H9 (cell line): ENCODE results near the gene LARGE1. TPM values are rescaled to one million over a fixed set of nuclear protein-coding genes. Genes with fewer than 3 reads are reported as not detected.

ENCODE experiments used
- DNase-seq: peaks from one replicate; pipeline ENCODE4 v3.0.0-alpha.2; 2017
- H2AFZ ChIP-seq: one replicate; pipeline ENCODE4 v1.6.1; 2013; ENCODE audit warnings: mild to moderate bottlenecking, low read length, control low read depth, moderate library complexity
- H2AK5ac ChIP-seq: 2 replicates; pipeline ENCODE4 v1.6.1; 2013; ENCODE audit warnings: low read length, control low read depth, mixed read lengths; ENCODE audit not compliant: insufficient read length
- H2BK120ac ChIP-seq: one replicate; pipeline ENCODE4 v1.6.1; 2013; ENCODE audit warnings: low read depth, mild to moderate bottlenecking, low read length, control low read depth, inconsistent platforms; ENCODE audit not compliant: poor library complexity, severe bottlenecking
- H2BK12ac ChIP-seq: 2 replicates; pipeline ENCODE4 v1.6.1; 2013; ENCODE audit warnings: low read length, control low read depth, mixed read lengths, low read depth; ENCODE audit not compliant: insufficient read length
- H2BK15ac ChIP-seq: 2 replicates; pipeline ENCODE4 v1.6.1; 2013; ENCODE audit warnings: low read depth, low read length, control low read depth
- H2BK20ac ChIP-seq: one replicate; pipeline ENCODE4 v1.6.1; 2013; ENCODE audit warnings: low read depth, mild to moderate bottlenecking, low read length, control low read depth, inconsistent platforms; ENCODE audit not compliant: poor library complexity, severe bottlenecking
- H2BK5ac ChIP-seq: 2 replicates; pipeline ENCODE4 v1.6.1; 2013; ENCODE audit warnings: low read length, control low read depth, mixed read lengths; ENCODE audit not compliant: insufficient read length
- H3K14ac ChIP-seq: 2 replicates; pipeline ENCODE4 v1.6.1; 2013; ENCODE audit warnings: low read length, control low read depth; ENCODE audit not compliant: insufficient read depth
- H3K18ac ChIP-seq: 2 replicates; pipeline ENCODE4 v1.6.1; 2013; ENCODE audit warnings: low read depth, mild to moderate bottlenecking, mixed read lengths, low read length, control low read depth; ENCODE audit not compliant: insufficient read length
- H3K23ac ChIP-seq: 2 replicates; pipeline ENCODE4 v1.6.1; 2013; ENCODE audit warnings: low read length, control low read depth, mixed read lengths, low read depth; ENCODE audit not compliant: insufficient read length
- H3K23me2 ChIP-seq: 2 replicates; pipeline ENCODE4 v1.6.1; 2013; ENCODE audit warnings: low read depth, mild to moderate bottlenecking, mixed read lengths, low read length, control low read depth; ENCODE audit not compliant: insufficient read length, poor library complexity, severe bottlenecking
- H3K27ac ChIP-seq: 2 replicates; pipeline ENCODE4 v1.5.1; 2013; ENCODE audit warnings: low read length, control low read depth, mixed read lengths, low read depth; ENCODE audit not compliant: insufficient read length
- H3K27me3 ChIP-seq: 2 replicates; pipeline ENCODE4 v1.6.1; 2013; ENCODE audit warnings: low read length, control low read depth, inconsistent platforms; ENCODE audit not compliant: insufficient read depth
- H3K4ac ChIP-seq: 2 replicates; pipeline ENCODE4 v1.6.1; 2013; ENCODE audit warnings: low read depth, mild to moderate bottlenecking, control low read depth, inconsistent platforms, low read length, moderate library complexity
- H3K4me1 ChIP-seq: 2 replicates; pipeline ENCODE4 v1.6.1; 2013; ENCODE audit warnings: low read length, control low read depth, inconsistent platforms; ENCODE audit not compliant: insufficient read depth
- H3K4me2 ChIP-seq: 2 replicates; pipeline ENCODE4 v1.6.1; 2013; ENCODE audit warnings: low read length, control low read depth, mixed read lengths; ENCODE audit not compliant: insufficient read length, insufficient read depth
- H3K56ac ChIP-seq: 2 replicates; pipeline ENCODE4 v1.6.1; 2013; ENCODE audit warnings: low read depth, mild to moderate bottlenecking, mixed read lengths, low read length, control low read depth; ENCODE audit not compliant: insufficient read length
- H3K79me1 ChIP-seq: 2 replicates; pipeline ENCODE4 v1.6.1; 2013; ENCODE audit warnings: low read depth, mild to moderate bottlenecking, moderate library complexity, low read length, control low read depth, inconsistent platforms; ENCODE audit not compliant: insufficient read depth, poor library complexity, severe bottlenecking
- H3K79me2 ChIP-seq: 2 replicates; pipeline ENCODE4 v1.6.1; 2013; ENCODE audit warnings: low read length, control low read depth, inconsistent platforms; ENCODE audit not compliant: insufficient read depth
- H3K9ac ChIP-seq: 2 replicates; pipeline ENCODE4 v1.6.1; 2013; ENCODE audit warnings: low read length, control low read depth, mixed read lengths; ENCODE audit not compliant: insufficient read length; ENCODE audit errors: extremely low read depth
- H3K9me3 ChIP-seq: one replicate; pipeline ENCODE4 v1.6.1; 2013; ENCODE audit warnings: low read depth, low read length, inconsistent platforms; ENCODE audit not compliant: control insufficient read depth
- H3T11ph ChIP-seq: one replicate; pipeline ENCODE4 v1.6.1; 2013; ENCODE audit warnings: mild to moderate bottlenecking, low read length, control low read depth, inconsistent platforms
- H4K20me1 ChIP-seq: one replicate; pipeline ENCODE4 v1.6.1; 2013; ENCODE audit not compliant: control insufficient read depth, insufficient read length, insufficient read depth
- H4K5ac ChIP-seq: 2 replicates; pipeline ENCODE4 v1.6.1; 2013; ENCODE audit warnings: low read depth, mild to moderate bottlenecking, mixed read lengths, low read length, control low read depth; ENCODE audit not compliant: insufficient read length
- H4K8ac ChIP-seq: replicated peaks from 2 replicates; pipeline ENCODE4 v1.6.1; 2013; ENCODE audit warnings: low read length, control low read depth, mixed read lengths, low read depth; ENCODE audit not compliant: insufficient read length
- H4K91ac ChIP-seq: 2 replicates; pipeline ENCODE4 v1.6.1; 2013; ENCODE audit warnings: low read depth, mild to moderate bottlenecking, moderate library complexity, mixed read lengths, low read length, control low read depth; ENCODE audit not compliant: insufficient read length
- H3K27ac Mint-ChIP-seq, 3 experiments: 2 replicates in 2 of 3; 3 replicates in 1 of 3; pipeline ENCODE4 v1.8.0; 2020 to 2021; ENCODE audit warnings: mixed read lengths in 3 of 3, mild to moderate bottlenecking in 1 of 3, moderate library complexity in 1 of 3
- H3K27me3 Mint-ChIP-seq: 2 replicates; pipeline ENCODE4 v1.8.0; 2021; ENCODE audit warnings: low read depth, mild to moderate bottlenecking, moderate library complexity, mixed read lengths
- H3K36me3 Mint-ChIP-seq, 3 experiments: 2 replicates in 2 of 3; 3 replicates in 1 of 3; pipeline ENCODE4 v1.8.0; 2020 to 2021; ENCODE audit warnings: low read depth in 3 of 3, mixed read lengths in 3 of 3; ENCODE audit not compliant: insufficient read depth in 1 of 3
- H3K4me1 Mint-ChIP-seq, 2 experiments: 2 replicates each; pipeline ENCODE4 v1.8.0; 2020; ENCODE audit warnings: mixed read lengths in 2 of 2
- H3K4me3 Mint-ChIP-seq, 2 experiments: 2 replicates in 1 of 2; 3 replicates in 1 of 2; pipeline ENCODE4 v1.8.0; 2020 to 2021; ENCODE audit warnings: mild to moderate bottlenecking in 2 of 2, mixed read lengths in 2 of 2, moderate library complexity in 1 of 2
- H3K9me3 Mint-ChIP-seq, 2 experiments: 2 replicates in 1 of 2; 3 replicates in 1 of 2; pipeline ENCODE4 v1.8.0; 2020; ENCODE audit warnings: mild to moderate bottlenecking in 2 of 2, mixed read lengths in 2 of 2, moderate library complexity in 1 of 2
- WGBS: extraction: QIAGEN DNeasy Blood & Tissue Kit; methylation state at CpG from one replicate; pipeline ENCODE4 v1.1.7; 2013; ENCODE audit warnings: missing lambda C conversion rate, low lambda C conversion rate, mixed read lengths; ENCODE audit not compliant: insufficient read length; ENCODE audit errors: extremely low coverage; 5-methylcytosine and 5-hydroxymethylcytosine counted together
- total RNA-seq: library from RNA; stranded (reverse); gene quantifications from 2 replicates; pipeline ENCODE4 v1.2.1, GENCODE V29; 2021
- TF ChIP-seq, protein P1 (sequence below): fragments of 200-600 bp; sonication (generic); conservative IDR thresholded peaks from 3 replicates; pipeline ENCODE4 v1.8.0; 2021; ENCODE audit warnings: antibody characterized with exemption, mild to moderate bottlenecking

LARGE1 gene
- total RNA-seq, 1 experiment from 2014 or later = 43.5 TPM

DNA sequence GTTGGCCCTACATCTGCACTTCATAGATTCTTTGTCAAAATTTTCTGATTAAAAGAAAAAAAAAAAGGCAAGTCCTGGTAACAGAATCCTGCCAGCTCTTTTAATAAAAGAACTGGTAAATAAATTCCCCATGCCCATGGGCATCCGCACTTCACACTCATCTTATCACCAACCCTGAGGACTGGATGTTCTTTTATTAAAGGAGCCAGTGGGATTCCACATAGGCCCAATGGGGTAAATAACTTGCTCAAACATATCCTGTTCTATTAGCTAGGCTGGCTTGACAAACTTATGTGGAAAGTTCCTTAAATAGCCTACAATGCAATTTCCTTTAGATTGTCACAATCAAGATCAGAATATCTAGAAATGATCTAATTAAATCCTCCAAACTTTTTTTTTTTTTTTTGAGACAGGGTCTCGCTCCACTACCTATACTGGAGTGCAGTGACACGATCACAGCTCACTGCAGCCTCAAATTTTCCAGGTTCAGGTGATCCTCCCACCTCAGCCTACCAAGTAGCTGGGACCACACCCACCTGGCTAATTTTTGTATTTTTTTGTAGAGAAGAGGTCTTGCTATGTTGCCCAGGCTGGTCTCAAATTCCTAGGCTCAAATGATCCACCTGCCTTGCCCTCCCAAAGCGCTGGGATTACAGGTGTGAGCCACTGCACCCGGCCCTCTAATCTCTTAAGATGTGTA, 380.9 kb downstream of the LARGE1 start:
- H4K5ac ChIP-seq = no peak overlapping the region
- no peaks in the 10 kb centered on the region for H3K4me1 ChIP-seq
- no peaks in the 10 kb centered on the region for H3K9me3 Mint-ChIP-seq
- no peak overlapping the region for H2BK120ac ChIP-seq
- H3T11ph ChIP-seq = no peak overlapping the region
- H2BK5ac ChIP-seq = no peak overlapping the region
- peaks cover 2% of the 10 kb centered on the region for H4K20me1 ChIP-seq
- peaks cover 0 to 5% (median 0%) of the 10 kb centered on the region in 3 experiments; a peak in 3 of 7 replicates for H3K36me3 Mint-ChIP-seq
- H3K18ac ChIP-seq = no peak overlapping the region
- H3K14ac ChIP-seq = no peak overlapping the region
- H3K4me3 Mint-ChIP-seq = no peak overlapping the region
- peaks cover 0 to 4% of the 10 kb centered on the region in 2 experiments; a peak in 1 of 4 replicates for H3K4me1 Mint-ChIP-seq
- no peak overlapping the region for H2BK12ac ChIP-seq
- no CpG with 5 or more reads among the region's 5 CpGs for WGBS
- no peak overlapping the region for H3K4me2 ChIP-seq
- no peak overlapping the region for H3K27ac ChIP-seq
- H3K4ac ChIP-seq = no peak overlapping the region
- no peak overlapping the region for H3K23ac ChIP-seq
- H3K56ac ChIP-seq = no peak overlapping the region
- no peaks in the 10 kb centered on the region for H3K9me3 ChIP-seq
- no peak overlapping the region for H2BK20ac ChIP-seq
- no peak overlapping the region for H4K91ac ChIP-seq
- H3K79me1 ChIP-seq = no peaks in the 10 kb centered on the region
- no peak overlapping the region for H3K9ac ChIP-seq
- no peak overlapping the region for H4K8ac ChIP-seq
- no peaks in the 10 kb centered on the region for H3K27me3 ChIP-seq
- H3K79me2 ChIP-seq = no peaks in the 10 kb centered on the region
- no peak overlapping the region for H2AK5ac ChIP-seq
- H2BK15ac ChIP-seq = no peak overlapping the region
- H3K27me3 Mint-ChIP-seq = no peaks in the 10 kb centered on the region
- no peak for DNase-seq
- TF ChIP-seq, protein P1, sequence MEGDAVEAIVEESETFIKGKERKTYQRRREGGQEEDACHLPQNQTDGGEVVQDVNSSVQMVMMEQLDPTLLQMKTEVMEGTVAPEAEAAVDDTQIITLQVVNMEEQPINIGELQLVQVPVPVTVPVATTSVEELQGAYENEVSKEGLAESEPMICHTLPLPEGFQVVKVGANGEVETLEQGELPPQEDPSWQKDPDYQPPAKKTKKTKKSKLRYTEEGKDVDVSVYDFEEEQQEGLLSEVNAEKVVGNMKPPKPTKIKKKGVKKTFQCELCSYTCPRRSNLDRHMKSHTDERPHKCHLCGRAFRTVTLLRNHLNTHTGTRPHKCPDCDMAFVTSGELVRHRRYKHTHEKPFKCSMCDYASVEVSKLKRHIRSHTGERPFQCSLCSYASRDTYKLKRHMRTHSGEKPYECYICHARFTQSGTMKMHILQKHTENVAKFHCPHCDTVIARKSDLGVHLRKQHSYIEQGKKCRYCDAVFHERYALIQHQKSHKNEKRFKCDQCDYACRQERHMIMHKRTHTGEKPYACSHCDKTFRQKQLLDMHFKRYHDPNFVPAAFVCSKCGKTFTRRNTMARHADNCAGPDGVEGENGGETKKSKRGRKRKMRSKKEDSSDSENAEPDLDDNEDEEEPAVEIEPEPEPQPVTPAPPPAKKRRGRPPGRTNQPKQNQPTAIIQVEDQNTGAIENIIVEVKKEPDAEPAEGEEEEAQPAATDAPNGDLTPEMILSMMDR = no peak
- no peaks in the 10 kb centered on the region for H3K23me2 ChIP-seq
- no peak overlapping the region for H2AFZ ChIP-seq
- no peak overlapping the region for H3K27ac Mint-ChIP-seq
